ENCODE results near the gene FAM222A. TPM values are rescaled to one million over a fixed set of nuclear protein-coding genes. Genes with fewer than 3 reads are reported as not detected.

The FAM222A gene
- total RNA-seq, 1 experiment from 2014 or later: 3.7 TPM

- peaks cover 0 to 7% of the 10 kb centered on the region in 2 experiments; a peak in 2 of 4 replicates for H3K4me1 ChIP-seq (ENCODE audit: control insufficient read depth in 1 of 2, insufficient read depth in 2 of 2, low read length in 2 of 2)
- H3K27ac ChIP-seq (ENCODE audit: low read depth, low read length): no peak overlapping the region
- no peak overlapping the region for H2AFZ ChIP-seq (ENCODE audit: low read depth, low read length, poor library complexity, severe bottlenecking)
- no peaks in the 10 kb centered on the region for H4K20me1 ChIP-seq (ENCODE audit: insufficient read depth)
- H3K79me2 ChIP-seq (ENCODE audit: insufficient read depth, low read length): no peaks in the 10 kb centered on the region
- DNase-seq (ENCODE audit: low read depth, low spot score) (no peak), ATAC-seq (no peak)
- no peaks in the 10 kb centered on the region for H3K9me3 ChIP-seq (ENCODE audit: control insufficient read depth in 1 of 2, insufficient read depth in 1 of 2, low read depth in 1 of 2, low read length in 2 of 2)
- ChIA-PET RAD21 (ENCODE audit: low non-redundant PET in 1 of 2, low total read pairs in 2 of 2, uncharacterized antibody in 2 of 2, unreplicated experiment in 2 of 2) (no interaction called here), POLR2A (interaction anchor here (0.9 kb wide), 1 partner anchor 8 kb away, joined by 4 read pairs; the partner anchor contains the start of gene FAM222A), CTCF (no interaction called here)
- H3K36me3 ChIP-seq (ENCODE audit: control insufficient read depth in 1 of 2, insufficient read depth in 2 of 2, low read length in 2 of 2): no peaks in the 10 kb centered on the region
- no TSS peak for BruUV-seq (replicated peaks)
- intact Hi-C loops (cut with micrococcal nuclease): no loop called here
- TF ChIP-seq, protein P1, sequence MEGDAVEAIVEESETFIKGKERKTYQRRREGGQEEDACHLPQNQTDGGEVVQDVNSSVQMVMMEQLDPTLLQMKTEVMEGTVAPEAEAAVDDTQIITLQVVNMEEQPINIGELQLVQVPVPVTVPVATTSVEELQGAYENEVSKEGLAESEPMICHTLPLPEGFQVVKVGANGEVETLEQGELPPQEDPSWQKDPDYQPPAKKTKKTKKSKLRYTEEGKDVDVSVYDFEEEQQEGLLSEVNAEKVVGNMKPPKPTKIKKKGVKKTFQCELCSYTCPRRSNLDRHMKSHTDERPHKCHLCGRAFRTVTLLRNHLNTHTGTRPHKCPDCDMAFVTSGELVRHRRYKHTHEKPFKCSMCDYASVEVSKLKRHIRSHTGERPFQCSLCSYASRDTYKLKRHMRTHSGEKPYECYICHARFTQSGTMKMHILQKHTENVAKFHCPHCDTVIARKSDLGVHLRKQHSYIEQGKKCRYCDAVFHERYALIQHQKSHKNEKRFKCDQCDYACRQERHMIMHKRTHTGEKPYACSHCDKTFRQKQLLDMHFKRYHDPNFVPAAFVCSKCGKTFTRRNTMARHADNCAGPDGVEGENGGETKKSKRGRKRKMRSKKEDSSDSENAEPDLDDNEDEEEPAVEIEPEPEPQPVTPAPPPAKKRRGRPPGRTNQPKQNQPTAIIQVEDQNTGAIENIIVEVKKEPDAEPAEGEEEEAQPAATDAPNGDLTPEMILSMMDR (IDR thresholded peaks at IDR 0.05 in 2 of 3, conservative IDR thresholded peaks at IDR 0.05 in 1 of 3; ENCODE audit: borderline replicate concordance in 1 of 3, insufficient read depth in 1 of 3, low read depth in 2 of 3, low read length in 2 of 3): no peak
- no peak for TF ChIP-seq CBX3 (IDR thresholded peaks at IDR 0.05; ENCODE audit: low read depth)
- no peak for TF ChIP-seq ZFX (IDR thresholded peaks at IDR 0.05)
- TF ChIP-seq, protein P2, sequence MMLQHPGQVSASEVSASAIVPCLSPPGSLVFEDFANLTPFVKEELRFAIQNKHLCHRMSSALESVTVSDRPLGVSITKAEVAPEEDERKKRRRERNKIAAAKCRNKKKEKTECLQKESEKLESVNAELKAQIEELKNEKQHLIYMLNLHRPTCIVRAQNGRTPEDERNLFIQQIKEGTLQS (IDR thresholded peaks at IDR 0.05): no peak
- TF ChIP-seq EGR1 (IDR thresholded peaks at IDR 0.05; ENCODE audit: low read depth): no peak
- H3K4me2 ChIP-seq (ENCODE audit: low read length): no peak overlapping the region
- no peak overlapping the region for H3K9ac ChIP-seq (ENCODE audit: low read length)
- no peaks in the 10 kb centered on the region for H3K9me2 ChIP-seq (ENCODE audit: insufficient read depth)
- H3K4me3 ChIP-seq (replicated peaks in 1 of 2; ENCODE audit: low read depth in 1 of 2, low read length in 2 of 2): no peak overlapping the region
- H3K27me3 ChIP-seq (ENCODE audit: insufficient read depth, low read length): no peaks in the 10 kb centered on the region
These were observed 8.5 kb downstream of the FAM222A start for GRCh38 chr12:109722022-109722720.

DNA sequence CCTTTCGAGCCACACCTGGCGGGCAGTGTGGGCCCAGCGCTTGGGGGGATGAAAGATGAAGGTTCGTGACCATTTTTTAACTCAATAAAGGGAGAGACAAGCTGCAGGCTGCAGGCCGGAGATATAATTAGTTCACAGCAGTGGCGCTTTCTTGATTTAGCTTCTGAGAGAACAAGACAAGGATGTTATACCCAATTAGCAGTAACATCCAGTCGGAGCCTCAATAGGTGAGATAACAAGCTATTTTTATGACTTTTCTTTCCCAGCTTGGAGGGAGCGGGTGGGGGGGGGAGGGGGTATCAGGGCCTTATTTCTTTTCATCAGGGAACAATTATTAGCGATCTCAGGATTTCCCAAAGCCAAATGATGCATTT, 9.1 kb downstream of the FAM222A start:
- Histone ChIP-seq H3K36me3 (ENCODE audit: control insufficient read depth in 1 of 2, insufficient read depth in 2 of 2, low read length in 2 of 2) (no peaks in the 10 kb centered on the region), H3K79me2 (ENCODE audit: insufficient read depth, low read length) (no peaks in the 10 kb centered on the region), H2AFZ (ENCODE audit: low read depth, low read length, poor library complexity, severe bottlenecking) (no peak overlapping the region), H3K9me3 (ENCODE audit: control insufficient read depth in 1 of 2, insufficient read depth in 1 of 2, low read depth in 1 of 2, low read length in 2 of 2) (no peaks in the 10 kb centered on the region), H3K4me2 (ENCODE audit: low read length) (no peak overlapping the region), H3K27me3 (ENCODE audit: insufficient read depth, low read length) (no peaks in the 10 kb centered on the region), H3K4me1 (ENCODE audit: control insufficient read depth in 1 of 2, insufficient read depth in 2 of 2, low read length in 2 of 2) (peaks cover 0 to 7% of the 10 kb centered on the region in 2 experiments; a peak in 2 of 4 replicates), H3K4me3 (replicated peaks in 1 of 2; ENCODE audit: low read depth in 1 of 2, low read length in 2 of 2) (no peak overlapping the region), H3K9ac (ENCODE audit: low read length) (no peak overlapping the region), H4K20me1 (ENCODE audit: insufficient read depth) (no peaks in the 10 kb centered on the region), H3K9me2 (ENCODE audit: insufficient read depth) (no peaks in the 10 kb centered on the region), H3K27ac (ENCODE audit: low read depth, low read length) (no peak overlapping the region)
- no TSS peak for BruUV-seq (replicated peaks)
- intact Hi-C loops (cut with micrococcal nuclease): no loop called here
- ATAC-seq: no peak
- DNase-seq (ENCODE audit: low read depth, low spot score): no peak
- ChIA-PET POLR2A (interaction anchor here (0.9 kb wide), 1 partner anchor 9 kb away, joined by 4 read pairs; the partner anchor contains the start of gene FAM222A), CTCF (no interaction called here), RAD21 (ENCODE audit: low non-redundant PET in 1 of 2, low total read pairs in 2 of 2, uncharacterized antibody in 2 of 2, unreplicated experiment in 2 of 2) (no interaction called here)
- TF ChIP-seq RAD21 (IDR thresholded peaks at IDR 0.05; ENCODE audit: low read depth) (no peak), EZH2 (IDR thresholded peaks at IDR 0.05) (no peak)
